Germinal center (tissue), 1 donor: ENCODE results near the gene C1orf115.
A peak's percentile ranks its signal among the peaks of the same experiment; 100 is the strongest.
"Not testable (repeated sequence)": the region's sequence is repeated elsewhere in the genome, so short reads cannot be mapped to it uniquely, and the experiment has no call there.

ENCODE experiments used
- DNase-seq: peaks from one replicate; pipeline ENCODE4 v3.0.0; 2012; ENCODE audit warnings: mixed read lengths, low spot score

Gene C1orf115

GRCh38 chr1:220726634-220727033 is 36.5 kb downstream of the C1orf115 start:
- peak; percentile 32 for DNase-seq

DNA sequence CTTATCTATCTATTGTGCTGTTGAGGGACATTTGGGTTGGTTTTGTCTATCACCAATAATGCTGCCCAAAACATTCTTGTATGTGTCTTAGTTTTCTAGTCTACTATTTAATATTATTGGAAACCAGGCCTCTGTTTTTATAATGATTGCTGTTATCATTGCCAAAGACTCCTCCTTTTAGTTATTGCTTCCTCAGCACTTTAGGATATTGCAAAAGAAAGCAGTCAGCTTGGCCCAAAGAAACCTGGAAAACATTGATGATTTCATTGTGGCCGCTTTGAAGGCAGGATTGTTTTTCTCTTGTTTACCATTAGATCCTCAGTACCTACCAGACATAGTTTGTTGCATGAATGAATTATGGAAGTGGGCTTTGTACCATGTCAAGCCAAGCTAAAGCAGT is 37.4 kb downstream of the C1orf115 start:
- DNase-seq = no peak

DNA sequence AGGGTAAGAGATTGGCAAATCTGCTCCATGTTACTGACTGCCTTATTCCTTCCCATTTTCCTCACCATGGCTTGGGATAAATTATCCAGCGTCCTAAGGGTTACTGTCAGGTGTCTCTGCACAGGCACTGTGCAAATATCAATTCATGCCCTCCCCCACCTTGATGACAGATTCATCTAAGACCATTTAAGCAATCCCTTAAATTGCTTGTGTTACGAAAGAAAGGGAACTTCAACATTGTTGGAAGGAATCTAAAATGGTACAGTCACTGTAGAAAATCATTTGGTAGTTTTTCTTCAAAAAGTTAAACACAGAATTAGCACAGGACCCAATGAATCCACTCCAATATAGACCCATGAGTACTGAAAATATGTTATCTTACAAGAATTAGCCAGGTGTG is 40.3 kb downstream of the C1orf115 start:
- no peak for DNase-seq

GRCh38 chr1:220732137-220732536 is 42.0 kb downstream of the C1orf115 start:
- no peak for DNase-seq

DNA sequence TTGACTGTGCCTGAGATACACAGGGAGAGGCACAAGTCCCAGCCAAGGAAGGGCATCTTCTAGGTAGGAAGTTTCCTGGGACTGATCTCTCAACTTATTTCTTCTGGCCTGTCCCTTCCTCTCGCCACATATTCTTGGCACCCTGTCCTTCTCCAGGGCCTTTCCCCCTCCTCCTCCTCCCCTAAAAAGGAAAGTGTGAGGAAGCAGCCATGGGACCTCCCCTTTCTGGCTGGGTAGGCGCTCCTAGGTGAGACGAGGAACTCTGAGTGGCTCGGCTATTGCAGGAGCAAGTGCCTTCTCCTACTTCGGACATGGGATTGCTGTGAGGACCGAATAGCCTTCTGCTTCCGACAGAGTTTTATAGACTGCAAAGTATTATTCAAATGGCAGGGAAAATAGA is 42.5 kb downstream of the C1orf115 start:
- DNase-seq = no peak

- DNase-seq = peak; percentile 84
Observed at GRCh38 chr1:220733086-220733601, 43.0 kb downstream of the C1orf115 start.

DNA sequence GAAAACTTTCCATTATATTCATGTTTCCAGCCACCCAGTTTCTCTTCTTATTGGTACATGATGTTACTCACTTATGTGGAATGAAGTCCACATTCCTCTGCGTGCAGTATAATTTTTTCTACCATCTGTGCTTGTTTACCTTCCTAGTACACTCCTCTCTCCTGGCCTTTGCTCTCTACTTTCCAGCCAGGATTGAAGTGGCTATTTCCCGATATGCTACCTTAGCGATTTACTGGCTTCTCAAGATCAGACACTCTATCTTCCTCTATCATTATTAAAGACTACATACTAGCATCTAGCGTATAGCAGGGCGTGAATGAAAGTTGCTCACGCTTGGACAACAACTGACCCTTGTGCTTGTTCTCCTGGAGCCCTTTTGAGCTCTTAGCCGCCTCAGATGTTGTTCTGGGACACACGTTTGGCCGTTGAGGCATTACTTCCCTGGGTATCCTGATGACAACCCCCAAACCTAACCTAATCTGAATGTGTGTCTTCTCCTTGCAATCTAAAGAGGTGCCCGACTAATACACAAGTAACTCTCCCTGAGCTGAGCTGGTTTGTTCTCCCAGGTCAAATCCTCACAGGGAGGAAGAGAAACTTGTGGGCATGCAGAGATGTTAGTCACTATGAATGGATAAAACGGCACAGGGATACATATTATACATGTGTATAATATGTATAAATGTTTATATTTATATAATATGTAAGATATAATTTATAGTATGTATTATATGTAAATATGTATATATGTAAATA is 44.6 kb downstream of the C1orf115 start:
- no peak for DNase-seq

GRCh38 chr1:220736283-220736682 is 46.1 kb downstream of the C1orf115 start:
- DNase-seq = not testable (repeated sequence)

DNA sequence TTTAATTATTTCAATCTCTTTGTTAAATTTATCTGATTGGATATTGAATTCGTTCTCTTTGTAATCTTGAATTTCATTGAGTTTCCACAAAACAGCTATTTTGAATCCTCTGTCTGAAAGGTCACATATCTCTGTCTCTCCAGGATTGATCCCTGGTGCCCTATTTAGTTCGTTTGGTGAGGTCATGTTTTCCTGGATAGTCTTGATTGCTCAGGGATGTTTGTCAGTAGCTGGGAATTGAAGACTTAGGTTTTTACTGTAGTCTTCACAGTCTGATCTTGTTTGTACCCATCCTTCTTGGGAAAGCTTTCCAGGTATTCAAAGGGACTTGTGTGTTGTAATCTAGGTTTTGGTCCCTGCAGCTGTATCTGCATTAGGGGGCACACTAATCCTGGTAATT is 51.2 kb downstream of the C1orf115 start:
- DNase-seq = no peak

DNA sequence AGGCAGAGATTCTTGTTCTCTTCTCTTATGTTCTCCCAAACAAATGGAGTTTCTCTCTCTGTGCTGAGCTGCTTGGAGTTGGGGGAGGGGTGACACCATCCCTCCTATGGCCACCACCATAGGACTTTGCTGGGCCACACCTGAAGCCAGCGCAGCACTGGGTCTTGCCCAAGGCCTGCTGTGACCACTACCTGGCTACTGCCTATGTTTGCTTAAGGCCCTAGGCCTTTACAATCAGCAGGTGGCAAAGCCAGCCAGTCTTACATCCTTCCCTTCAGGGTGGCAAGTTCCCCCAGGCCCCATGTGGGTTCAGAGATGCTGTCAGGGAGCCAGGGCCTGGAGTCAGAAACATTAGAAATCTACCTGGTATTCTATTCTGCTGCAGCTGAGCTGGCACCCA is 51.7 kb downstream of the C1orf115 start:
- no peak for DNase-seq

DNA sequence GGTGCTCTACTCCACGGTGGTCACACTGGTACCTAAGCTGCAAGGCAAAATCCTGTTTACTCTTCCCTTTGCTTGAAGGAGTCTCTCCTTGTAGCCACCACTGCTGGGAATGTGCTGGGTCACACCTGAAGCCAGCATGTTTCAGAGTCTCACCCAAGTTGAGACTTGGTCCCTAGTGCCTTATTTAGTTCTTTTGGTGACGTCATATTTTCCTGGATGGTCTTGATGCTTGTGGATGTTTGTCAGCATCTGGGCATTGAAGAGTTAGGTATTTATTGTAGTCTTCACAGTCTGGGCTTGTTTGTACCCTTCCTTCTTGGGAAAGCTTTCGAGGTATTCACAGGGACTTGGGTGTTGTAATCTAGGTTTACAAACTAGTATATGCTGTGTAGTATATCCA is 52.4 kb downstream of the C1orf115 start:
- no peak for DNase-seq

- DNase-seq = no peak
Observed at GRCh38 chr1:220746851-220747250, 56.7 kb downstream of the C1orf115 start.

DNA sequence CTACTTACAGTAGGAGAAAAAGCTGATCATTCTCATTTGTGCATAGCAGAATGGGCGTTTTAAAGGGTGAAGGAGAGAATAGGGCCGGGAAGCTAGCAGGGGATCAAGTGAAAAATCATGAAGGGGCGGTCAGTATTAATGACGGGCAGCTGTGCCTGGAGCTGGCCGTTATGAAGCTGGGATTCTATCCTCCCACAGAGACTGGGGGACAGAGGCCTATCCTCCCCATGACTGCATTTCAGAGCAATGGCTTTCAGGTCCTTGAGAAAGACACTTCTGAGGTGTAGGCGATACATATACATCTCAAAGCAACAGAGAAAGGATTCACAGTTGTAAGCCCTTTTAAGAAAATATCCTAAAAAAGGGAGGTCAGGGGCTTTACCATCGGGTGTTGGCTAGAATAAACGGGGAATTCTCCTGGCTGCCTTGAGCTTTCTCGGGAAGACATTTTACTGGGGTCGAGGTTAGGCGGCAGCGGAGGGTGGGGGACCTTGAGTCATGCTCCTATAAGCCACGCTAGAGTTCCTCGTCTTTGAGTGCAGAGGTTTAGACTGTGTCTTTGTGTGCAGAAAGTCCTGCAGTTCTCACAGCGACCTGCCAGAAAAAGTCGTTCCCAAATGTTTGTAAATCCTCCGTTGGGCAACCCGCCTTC is 57.4 kb downstream of the C1orf115 start:
- no peak for DNase-seq

DNA sequence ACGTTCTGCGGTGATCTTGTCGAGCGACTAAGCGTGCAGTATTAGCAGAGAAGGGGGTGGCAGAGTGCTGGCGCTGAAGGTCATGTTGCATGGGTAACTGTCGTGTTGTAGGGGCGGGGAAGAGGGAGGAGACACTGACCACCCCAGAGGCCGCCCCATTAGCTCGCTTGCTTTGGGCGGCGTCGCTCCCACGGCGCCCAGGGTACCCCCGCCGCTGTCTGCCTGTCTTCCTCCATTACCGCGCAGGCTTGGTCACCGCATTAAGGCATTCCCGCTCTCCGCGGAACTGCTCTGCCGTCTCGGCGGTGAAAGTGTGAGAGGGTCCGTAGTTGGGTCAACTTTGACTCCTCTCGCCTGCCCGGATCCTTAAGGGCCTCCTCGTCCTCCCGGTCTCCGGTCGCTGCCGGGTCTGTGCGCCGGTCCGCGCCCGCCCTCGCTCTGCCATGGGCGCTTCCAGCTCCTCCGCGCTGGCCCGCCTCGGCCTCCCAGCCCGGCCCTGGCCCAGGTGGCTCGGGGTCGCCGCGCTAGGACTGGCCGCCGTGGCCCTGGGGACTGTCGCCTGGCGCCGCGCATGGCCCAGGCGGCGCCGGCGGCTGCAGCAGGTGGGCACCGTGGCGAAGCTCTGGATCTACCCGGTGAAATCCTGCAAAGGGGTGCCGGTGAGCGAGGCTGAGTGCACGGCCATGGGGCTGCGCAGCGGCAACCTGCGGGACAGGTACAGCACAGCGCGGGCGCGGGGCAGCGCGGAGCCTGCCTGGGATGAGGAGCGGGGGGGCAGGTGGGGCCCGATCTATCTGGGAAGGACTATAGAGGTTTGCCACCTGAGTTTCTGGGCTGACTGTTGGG is 58.1 kb downstream of the C1orf115 start, which contains the start of gene MTARC2:
Gene MTARC2 (plus strand): TSS at position 234 of the 846 bp plus-strand sequence. CDS start 210 bp downstream, at position 444.
- DNase-seq = peak; percentile 21
